ENCODE data around the gene WWOX. TPM values are rescaled to one million over a fixed set of nuclear protein-coding genes. Genes with fewer than 3 reads are reported as not detected.
"Not testable (repeated sequence)": the region's sequence is repeated elsewhere in the genome, so short reads cannot be mapped to it uniquely, and the experiment has no call there.

Gene WWOX
- total RNA-seq (2014; rRNA removed; shearing (Covaris generic)) = 31.1 and 38.9 TPM in 2 replicates

DNA sequence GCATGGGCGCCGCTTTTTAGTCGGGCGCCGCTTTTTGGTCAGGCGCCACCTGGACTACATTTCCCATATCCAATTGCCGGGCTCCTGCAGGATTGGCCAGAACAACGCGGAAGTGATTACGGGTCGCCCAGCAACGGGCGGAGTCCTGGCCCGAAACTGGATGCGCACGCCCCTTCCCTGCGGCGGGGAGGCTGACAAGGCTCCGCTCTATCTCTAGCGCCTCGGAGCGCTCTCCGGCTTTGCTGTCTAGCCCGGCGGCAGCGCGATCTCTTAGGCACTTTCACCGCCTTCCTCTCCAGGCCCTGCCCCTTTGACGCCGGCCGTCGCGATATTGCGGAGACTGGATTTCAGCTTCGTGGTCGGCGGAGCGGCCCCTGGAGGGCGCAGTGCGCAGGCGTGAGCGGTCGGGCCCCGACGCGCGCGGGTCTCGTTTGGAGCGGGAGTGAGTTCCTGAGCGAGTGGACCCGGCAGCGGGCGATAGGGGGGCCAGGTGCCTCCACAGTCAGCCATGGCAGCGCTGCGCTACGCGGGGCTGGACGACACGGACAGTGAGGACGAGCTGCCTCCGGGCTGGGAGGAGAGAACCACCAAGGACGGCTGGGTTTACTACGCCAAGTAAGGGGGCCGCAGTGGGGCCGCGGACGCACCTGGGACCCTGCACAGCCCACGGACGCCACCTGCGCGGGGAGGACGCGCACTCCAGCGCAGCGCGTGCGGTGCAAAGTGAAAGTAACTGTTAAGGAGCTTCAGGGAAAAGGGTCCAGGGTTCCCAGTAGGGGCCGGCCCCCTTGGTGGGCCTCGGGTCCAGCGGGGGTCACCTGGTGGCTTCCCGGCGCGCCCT, at the start of gene WWOX:
Gene WWOX (plus strand): TSS at position 384 of the 841 bp plus-strand sequence.
- in situ Hi-C loops (cut with HindIII; ENCODE audit: low sequenced_read_pairs) = no loop called here
- DNase-seq (ENCODE audit: low spot score) = peak; percentile 98

DNA sequence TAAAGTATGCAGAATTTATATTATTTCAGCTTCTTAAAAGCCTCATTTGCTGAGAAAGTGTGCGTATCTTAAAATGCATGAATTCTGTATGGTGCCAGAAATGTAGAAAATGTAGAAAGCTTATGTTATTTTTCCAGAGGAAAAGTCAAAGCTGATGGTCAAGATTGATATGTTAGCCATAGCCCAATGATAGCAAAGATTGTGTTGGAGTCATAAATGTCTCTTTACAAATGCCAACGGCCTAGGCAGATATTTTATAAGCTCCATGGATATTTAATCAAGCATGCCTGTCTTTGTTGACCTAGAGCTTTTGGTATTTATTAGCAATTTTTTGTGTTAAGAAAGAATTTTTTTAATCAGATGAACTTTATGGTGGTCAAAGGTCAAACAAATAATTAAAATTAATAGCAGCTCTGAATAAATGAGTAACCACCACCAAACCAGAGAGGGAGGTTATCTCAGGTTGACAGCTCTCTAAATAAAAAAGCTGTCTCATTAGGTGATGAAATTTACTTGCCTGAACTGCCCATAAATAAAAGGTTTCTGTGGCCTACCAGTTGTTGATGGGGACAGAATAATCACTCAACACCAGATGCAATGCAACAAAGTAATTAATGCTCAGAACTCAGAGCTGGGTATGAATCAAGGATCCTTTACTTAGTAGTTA, 48.6 kb upstream of the WWOX start:
- in situ Hi-C loops (cut with HindIII; ENCODE audit: low sequenced_read_pairs) = no loop called here
- no peak for DNase-seq (ENCODE audit: low spot score)

DNA sequence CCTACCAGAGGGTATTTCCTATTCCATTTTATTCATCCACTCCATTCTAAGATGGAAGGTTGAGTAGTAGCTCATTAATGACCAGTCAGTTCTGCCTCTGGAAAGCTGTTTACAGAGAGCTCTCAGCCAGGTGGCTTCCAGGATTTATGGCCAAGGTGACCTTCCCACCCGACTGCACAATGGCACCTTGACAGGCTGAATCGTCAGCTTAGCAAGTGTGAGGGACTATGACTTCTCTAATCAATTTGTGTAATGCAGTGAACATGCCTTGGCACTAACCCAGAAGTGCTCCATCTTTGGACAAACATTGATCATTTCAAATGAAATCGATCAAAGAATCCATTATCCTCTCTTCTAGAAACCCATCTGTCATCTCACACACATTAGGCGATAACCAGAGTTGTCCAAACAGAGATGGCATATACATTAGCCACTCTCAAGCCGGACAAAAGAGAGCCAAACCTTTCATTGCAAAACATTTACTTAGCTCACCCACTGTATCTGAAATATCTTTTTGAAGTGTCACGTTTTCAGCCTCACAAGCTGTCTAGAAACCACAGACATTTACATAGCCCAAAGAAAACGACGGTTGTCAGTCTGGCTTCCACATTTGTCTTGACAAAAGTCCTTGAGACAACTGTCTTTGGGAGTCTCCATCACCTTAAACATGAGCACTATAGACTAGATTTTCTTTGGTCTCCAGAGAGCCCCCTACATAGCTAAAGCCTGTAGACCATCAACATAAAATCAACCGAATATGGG, 41.5 kb upstream of the WWOX start:
- in situ Hi-C loops (cut with HindIII; ENCODE audit: low sequenced_read_pairs) = no loop called here
- DNase-seq (ENCODE audit: low spot score) = no peak

DNA sequence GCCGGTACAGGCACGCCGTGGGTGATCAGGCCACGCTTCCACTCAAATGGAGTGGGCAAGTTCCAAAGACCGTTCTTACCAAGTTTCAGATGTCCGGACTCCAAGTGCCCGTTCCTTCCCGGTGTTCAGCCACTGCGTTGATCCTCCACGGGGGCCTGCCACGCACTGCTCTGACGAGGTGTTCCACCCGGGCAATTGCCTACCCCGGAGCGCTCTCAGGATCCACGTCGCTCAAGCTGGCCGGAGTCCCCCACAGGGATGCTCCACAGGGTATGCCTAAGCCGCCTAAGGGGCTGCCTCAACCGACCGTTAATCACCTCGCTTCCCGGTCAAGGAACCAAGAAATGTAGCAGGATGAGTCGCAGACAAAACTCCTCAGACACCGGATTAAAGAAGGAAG, 39.6 kb upstream of the WWOX start:
- in situ Hi-C loops (cut with HindIII; ENCODE audit: low sequenced_read_pairs); DNase-seq (ENCODE audit: low spot score): not testable (repeated sequence)

DNA sequence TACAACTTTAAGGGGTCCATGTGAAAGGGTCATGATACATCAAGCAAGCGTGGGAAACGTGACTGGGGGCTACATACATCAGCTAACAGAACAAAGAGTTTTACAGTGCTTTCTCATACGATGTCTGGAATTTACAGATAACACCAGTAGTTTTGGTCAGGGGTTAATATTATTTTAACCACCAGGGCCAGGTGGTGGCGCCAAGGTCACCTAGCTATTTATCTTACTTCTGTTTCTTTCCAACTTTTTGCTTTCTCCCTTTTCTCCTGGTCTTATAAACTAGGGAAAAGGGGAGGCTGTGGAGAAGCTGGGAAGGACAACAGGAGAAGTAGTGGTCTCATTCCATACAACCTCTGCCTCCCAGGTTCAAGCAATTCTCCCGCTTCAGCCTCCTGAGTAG, 39.2 kb upstream of the WWOX start:
- in situ Hi-C loops (cut with HindIII; ENCODE audit: low sequenced_read_pairs) = no loop called here
- no peak for DNase-seq (ENCODE audit: low spot score)

DNA sequence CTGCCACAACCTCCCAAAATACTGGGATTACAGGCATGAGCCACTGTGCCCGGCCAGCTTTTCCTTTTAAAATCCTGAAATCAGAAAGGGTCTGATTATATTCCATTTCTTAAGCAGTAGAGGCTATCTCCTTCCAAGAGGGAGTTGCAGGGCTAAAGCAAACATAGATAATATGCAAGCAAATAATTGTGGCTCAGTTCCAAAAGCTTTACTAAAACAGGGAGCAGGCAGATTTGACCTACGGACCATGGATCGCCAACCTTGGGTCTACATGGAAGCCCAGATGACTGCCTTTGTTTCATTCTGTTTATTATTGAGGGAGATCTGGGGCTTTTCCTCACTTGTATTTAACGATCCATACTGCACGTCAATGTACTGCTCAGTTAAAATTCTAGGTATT, 38.6 kb upstream of the WWOX start:
- no peak for DNase-seq (ENCODE audit: low spot score)
- in situ Hi-C loops (cut with HindIII; ENCODE audit: low sequenced_read_pairs) = no loop called here

DNA sequence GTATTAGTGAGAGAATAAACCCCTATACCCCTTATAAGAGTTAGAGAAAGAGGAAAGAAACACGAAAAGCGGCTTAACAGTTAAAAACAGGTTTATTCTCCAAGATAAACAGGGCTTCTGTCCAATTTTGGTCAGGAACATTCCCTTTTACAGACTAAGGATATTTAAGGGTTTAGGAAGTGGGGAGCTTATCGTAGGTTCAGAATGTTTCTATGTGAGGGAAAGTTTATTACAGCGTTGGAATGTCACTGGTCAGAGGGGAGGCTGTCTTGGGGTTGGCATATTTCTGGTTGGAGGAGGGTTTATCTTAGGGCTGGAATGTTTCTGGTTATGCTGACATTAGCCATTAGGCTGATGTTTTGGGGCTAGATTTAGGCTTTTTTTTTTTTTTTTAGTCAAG, 34.1 kb upstream of the WWOX start:
- in situ Hi-C loops (cut with HindIII; ENCODE audit: low sequenced_read_pairs) = no loop called here
- DNase-seq (ENCODE audit: low spot score) = no peak

DNA sequence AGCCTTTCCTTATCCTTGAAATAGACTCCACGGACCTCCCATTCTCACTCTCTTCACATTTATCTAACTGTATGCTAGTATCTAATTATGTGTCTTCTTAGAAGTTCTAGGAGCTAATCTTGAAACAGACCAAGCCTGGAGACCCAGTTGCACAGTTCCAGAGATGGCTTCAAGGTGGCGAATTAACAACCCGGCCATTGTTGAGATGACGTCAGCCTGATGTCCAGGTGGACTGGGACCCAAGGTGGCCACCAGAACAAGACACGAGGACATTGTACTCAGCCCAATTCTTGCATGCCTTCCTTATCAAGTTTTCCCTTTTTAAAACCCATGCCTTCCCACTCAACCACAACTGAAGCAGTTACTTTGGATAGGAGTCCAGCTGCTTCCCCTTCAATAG, 29.5 kb upstream of the WWOX start:
- in situ Hi-C loops (cut with HindIII; ENCODE audit: low sequenced_read_pairs) = no loop called here
- DNase-seq (ENCODE audit: low spot score) = no peak

GRCh38 chr16:78072275-78072674, 27.2 kb upstream of the WWOX start:
- in situ Hi-C loops (cut with HindIII; ENCODE audit: low sequenced_read_pairs) = no loop called here

GRCh38 chr16:78075800-78076199, 23.7 kb upstream of the WWOX start:
- in situ Hi-C loops (cut with HindIII; ENCODE audit: low sequenced_read_pairs) = no loop called here
- no peak for DNase-seq (ENCODE audit: low spot score)

More at GRCh38 chr16:78072275-78072674, 27.2 kb upstream of the WWOX start:
- DNase-seq (ENCODE audit: low spot score) = no peak

- no peak for DNase-seq (ENCODE audit: low spot score)
- in situ Hi-C loops (cut with HindIII; ENCODE audit: low sequenced_read_pairs) = no loop called here
These were observed 18.1 kb upstream of the WWOX start for GRCh38 chr16:78081341-78081740.

GRCh38 chr16:78091419-78091818, 8.0 kb upstream of the WWOX start:
- no peak for DNase-seq (ENCODE audit: low spot score)
- in situ Hi-C loops (cut with HindIII; ENCODE audit: low sequenced_read_pairs) = no loop called here

DNA sequence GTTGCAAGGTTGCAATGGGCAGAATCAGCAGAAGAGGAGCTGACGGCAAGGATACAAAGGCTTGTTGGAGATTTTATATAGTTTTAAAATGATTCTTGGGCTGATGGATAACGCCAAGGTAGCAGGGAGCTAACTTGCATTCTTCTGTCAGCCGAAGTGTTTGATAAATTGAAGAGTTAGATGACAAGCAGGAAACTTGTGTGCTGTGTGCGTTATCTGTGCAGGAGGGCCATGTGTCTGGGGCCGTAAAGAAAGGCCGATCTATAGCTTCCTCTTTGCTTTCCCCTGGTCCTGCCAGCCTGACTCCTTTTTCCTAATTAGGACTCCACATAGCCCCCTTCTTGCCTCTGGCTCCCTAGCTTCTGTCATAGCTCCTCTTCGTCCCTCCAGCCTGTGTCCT, 6.7 kb upstream of the WWOX start:
- in situ Hi-C loops (cut with HindIII; ENCODE audit: low sequenced_read_pairs) = no loop called here
- no peak for DNase-seq (ENCODE audit: low spot score)

DNA sequence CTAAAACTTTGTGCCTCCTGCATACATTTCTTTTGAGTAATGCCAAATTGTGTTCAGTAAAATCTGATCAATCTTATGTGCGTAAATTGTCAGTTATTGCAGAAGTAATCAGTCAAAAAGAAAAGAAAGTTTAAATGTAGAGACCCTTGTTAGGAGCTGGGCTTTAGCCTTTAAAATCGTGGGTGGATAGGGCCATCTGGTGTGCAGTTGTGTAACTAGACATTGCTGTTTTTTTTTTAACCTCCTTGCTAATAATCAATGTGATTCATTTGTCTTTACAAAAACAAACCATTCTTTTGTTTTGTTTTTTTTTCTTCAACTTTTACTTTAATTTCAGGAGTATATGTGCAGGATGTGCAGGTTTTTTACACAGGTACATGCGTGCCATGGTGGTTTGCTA, 5.3 kb upstream of the WWOX start:
- no peak for DNase-seq (ENCODE audit: low spot score)
- in situ Hi-C loops (cut with HindIII; ENCODE audit: low sequenced_read_pairs) = no loop called here

- DNase-seq (ENCODE audit: low spot score) = no peak
- in situ Hi-C loops (cut with HindIII; ENCODE audit: low sequenced_read_pairs) = no loop called here
These were observed 4.5 kb upstream of the WWOX start for GRCh38 chr16:78094998-78095397.

- in situ Hi-C loops (cut with HindIII; ENCODE audit: low sequenced_read_pairs) = no loop called here
These were observed 3.1 kb upstream of the WWOX start for GRCh38 chr16:78096386-78096785.

GRCh38 chr16:78097548-78097947, 1.9 kb upstream of the WWOX start:
- DNase-seq (ENCODE audit: low spot score) = no peak
- in situ Hi-C loops (cut with HindIII; ENCODE audit: low sequenced_read_pairs) = no loop called here

More at GRCh38 chr16:78096386-78096785, 3.1 kb upstream of the WWOX start:
- no peak for DNase-seq (ENCODE audit: low spot score)

GRCh38 chr16:78098087-78098486, 1.4 kb upstream of the WWOX start:
- DNase-seq (ENCODE audit: low spot score) = no peak
- in situ Hi-C loops (cut with HindIII; ENCODE audit: low sequenced_read_pairs) = no loop called here

DNA sequence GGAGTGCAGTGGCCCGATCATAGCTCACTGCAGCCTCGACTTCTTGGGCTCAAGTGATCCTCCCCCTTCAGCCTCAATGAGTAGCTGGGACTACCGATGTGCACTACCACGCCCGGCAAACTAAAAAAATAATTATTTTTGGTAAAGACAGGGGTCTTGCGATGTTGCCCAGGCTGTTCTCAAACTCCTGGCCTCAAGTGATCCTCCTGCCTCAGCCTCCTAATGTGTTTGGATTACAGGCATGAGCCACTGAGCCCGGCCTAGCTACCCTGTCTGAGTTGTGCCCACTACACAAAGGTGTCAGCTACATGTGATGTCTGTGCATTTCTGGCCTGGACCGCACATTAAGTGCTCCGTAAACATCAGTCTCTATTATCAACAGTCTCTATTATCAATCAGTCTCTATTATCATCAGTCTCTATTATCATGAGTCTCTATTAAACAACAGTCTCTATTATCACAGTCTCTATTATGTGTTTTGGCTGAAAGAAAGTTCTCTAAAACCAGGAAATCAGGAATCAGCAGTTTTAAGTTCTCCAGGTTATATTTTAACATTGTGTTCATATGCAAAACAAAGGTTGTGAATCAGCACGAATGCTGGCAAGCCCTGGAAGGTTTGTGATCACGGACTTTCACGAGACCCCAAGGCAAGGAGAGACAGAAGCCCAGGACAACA, 721 bp upstream of the WWOX start:
- no peak for DNase-seq (ENCODE audit: low spot score)
- in situ Hi-C loops (cut with HindIII; ENCODE audit: low sequenced_read_pairs) = no loop called here

GRCh38 chr16:78100112-78100467, 636 bp downstream of the WWOX start:
- in situ Hi-C loops (cut with HindIII; ENCODE audit: low sequenced_read_pairs) = no loop called here
- no peak for DNase-seq (ENCODE audit: low spot score)

All from G401 (cell line).